Ishikawa (cell line): Measurements from ENCODE around the gene PIK3CD.

Experiments used
- CEBPB ChIP-seq: IDR thresholded peaks from 2 replicates; pipeline ENCODE4 v1.6.1; 2012
- CREB1 ChIP-seq: IDR thresholded peaks from 2 replicates; pipeline ENCODE4 v1.6.1; 2012; ENCODE audit warnings: low read depth
- EP300 ChIP-seq: IDR thresholded peaks from 2 replicates; pipeline ENCODE4 v1.6.1; 2012; ENCODE audit warnings: borderline replicate concordance
- FOXM1 ChIP-seq: IDR thresholded peaks from 2 replicates; pipeline ENCODE4 v1.6.1; 2012; ENCODE audit warnings: low read depth, borderline replicate concordance
- MAX ChIP-seq: IDR thresholded peaks from 2 replicates; pipeline ENCODE4 v1.6.1; 2012
- REST ChIP-seq: IDR thresholded peaks from 2 replicates; pipeline ENCODE4 v1.6.1; 2012; ENCODE audit warnings: low read depth, mild to moderate bottlenecking
- TAF1 ChIP-seq: IDR thresholded peaks from 2 replicates; pipeline ENCODE4 v1.6.1; 2012; ENCODE audit warnings: low read depth, mild to moderate bottlenecking
- TCF12 ChIP-seq: IDR thresholded peaks from 2 replicates; pipeline ENCODE4 v1.6.1; 2012; ENCODE audit warnings: low read depth
- TEAD4 ChIP-seq: IDR thresholded peaks from 2 replicates; pipeline ENCODE4 v1.6.1; 2012
- ZBTB7A ChIP-seq: IDR thresholded peaks from 2 replicates; pipeline ENCODE4 v1.6.1; 2012; ENCODE audit warnings: low read depth

GRCh38 chr1:9626201-9626608 is 25.3 kb upstream of the PIK3CD start:
- no peak for TF ChIP-seq TAF1
- TF ChIP-seq MAX = no peak
- TF ChIP-seq REST = no peak
- no peak for TF ChIP-seq TEAD4
- TF ChIP-seq EP300 = no peak
- no peak for TF ChIP-seq CREB1
- no peak for TF ChIP-seq CEBPB
- no peak for TF ChIP-seq ZBTB7A
- no peak for TF ChIP-seq TCF12
- no peak for TF ChIP-seq FOXM1
